ENCODE measurements around the gene DEPDC5.
A peak's percentile ranks its signal among the peaks of the same experiment; 100 is the strongest.
"Not testable (repeated sequence)": the region's sequence is repeated elsewhere in the genome, so short reads cannot be mapped to it uniquely, and the experiment has no call there.

DEPDC5 gene

DNA sequence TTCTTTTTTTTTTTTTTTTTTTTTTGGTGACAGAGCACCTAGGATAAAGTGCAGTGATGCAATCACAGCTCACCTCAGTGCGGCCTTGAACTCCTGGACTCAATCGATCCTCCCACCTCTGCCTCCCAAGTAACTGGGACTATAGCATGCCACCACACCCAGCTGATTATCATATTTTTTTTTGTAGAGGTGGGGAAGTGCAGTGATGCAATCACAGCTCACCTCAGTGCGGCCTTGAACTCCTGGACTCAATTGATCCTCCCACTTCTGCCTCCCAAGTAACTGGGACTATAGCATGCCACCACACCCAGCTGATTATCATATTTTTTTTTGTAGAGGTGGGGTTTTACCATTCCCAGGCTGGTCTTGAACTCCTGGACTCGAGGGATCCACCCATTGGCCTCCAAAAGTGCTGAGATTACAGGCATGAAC lies 61.6 kb downstream of the DEPDC5 start:
- ATAC-seq, DNase-seq: not testable (repeated sequence)

GRCh38 chr22:31816750-31817149 lies 62.9 kb downstream of the DEPDC5 start:
- ATAC-seq (no peak), DNase-seq (no peak)

DNA sequence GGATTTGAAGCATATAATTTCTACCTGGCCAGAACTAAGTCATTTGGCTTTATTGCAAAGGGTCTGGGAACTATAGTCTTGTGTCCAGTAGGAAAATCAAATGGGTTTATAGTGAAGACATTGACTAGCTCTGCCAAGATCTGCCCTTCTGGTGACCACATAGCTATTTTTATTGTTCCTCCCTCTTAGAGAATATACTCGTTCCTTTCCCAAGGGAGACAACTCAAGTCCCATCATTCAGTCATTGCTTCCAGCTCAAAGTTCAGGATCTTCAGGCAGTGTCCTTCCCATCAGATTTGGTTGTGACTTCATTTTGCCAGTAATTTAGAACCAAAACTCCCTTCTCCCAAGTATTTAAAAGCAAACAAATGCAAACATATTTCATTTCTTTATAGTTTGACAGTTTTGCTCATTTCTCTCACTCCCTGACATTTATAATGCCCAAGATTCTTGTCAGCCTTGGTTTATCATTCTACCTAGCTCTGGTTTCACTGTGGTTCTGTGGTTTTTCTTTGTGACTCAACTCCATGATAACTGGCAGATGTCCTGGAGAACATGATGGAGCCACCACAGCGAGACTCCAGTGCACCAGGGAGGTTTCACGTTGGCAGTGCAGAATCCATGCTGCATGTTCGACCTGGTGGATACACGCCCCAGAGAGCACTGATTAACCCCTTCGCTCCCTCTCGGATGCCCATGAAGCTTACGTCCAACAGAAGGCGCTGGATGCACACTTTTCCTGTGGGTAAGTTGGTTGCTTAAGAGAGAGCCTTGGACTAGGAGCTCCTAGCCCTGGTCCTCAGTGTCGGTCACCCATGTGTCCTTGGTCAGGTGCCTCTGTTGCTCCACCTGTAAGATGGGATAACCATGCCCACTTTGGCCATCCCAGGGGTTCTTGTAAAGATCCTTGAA lies 64.9 kb downstream of the DEPDC5 start:
- peak; percentile 49 for DNase-seq
- peak; percentile 91 for ATAC-seq

- ATAC-seq (no peak), DNase-seq (no peak)
These were observed 66.8 kb downstream of the DEPDC5 start for GRCh38 chr22:31820655-31821054.

DNA sequence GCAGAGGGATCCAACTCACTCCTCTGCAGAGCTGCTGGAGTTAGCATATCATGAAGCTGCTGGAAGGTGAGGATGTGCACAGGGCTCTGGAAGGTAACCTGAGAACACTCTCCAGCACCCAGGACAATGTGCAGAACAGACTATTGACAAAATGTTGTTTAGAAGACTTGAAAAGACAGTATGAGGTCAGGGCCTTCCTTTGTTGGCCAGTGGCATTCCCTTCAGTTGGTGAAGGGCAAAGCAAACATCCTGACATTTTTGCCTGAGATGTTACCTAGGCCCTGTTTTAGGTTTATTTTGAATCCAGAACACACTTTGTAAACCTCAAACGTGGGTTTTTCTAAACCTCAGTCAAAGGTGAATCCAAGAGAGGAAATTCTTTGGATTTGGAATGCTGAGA lies 67.8 kb downstream of the DEPDC5 start:
- DNase-seq (no peak), ATAC-seq (no peak)

DNA sequence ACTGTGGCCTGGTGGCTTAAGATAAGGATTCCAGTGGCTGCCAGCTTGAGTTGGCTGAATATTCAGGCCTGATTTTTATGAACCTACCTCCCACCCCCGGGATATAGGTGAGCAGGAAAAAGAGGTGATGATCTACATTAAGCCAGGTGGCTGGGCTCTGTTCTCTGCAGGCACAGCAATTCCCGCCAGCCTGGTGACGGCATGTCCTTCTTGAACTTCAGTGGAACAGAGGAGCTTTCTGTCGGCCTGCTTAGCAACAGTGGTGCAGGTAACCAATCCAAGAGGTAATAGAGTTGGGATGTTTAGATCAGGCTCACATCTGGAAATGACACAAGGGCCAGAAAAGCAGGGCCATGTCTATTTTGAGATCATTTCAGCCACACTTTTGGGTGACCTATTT lies 68.7 kb downstream of the DEPDC5 start:
- DNase-seq = no peak
- no peak for ATAC-seq

DNA sequence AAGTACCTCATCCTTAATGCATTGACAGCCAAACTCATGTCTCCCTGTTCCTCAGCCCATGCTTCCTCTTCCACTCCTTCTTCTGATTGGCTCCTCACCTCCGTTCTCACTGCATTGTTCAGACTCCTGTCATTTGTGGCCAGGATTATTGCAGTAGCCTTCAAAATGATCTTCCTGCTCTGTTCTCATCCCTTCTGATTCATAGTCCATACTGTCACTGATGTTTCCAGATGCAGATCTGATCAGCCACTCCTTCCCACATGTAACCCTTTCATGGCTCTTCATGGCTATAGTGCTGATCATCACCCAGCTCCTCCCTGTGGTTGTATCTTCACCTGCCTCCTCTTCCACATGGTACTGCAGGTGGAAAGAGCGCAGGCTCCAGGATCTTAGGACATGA lies 71.7 kb downstream of the DEPDC5 start:
- DNase-seq (no peak), ATAC-seq (no peak)

DNA sequence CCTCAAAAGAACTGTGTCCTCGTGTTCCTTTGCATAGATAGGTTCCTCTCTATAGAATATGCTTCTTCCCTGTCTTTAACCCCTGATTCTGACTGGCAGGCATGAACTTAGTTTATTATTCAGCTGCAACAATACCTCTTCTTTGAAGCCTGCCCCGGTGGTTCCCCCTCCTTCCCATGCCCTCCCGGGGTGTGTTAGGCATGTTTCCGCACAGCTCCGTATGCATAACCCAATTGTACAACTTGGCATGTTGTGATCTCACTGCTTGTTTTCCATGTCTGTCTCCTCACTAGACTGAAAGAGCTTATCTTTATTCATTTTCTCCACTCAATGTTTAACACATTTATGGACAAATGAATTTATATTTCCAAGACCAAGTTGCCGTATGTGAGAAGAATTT lies 72.6 kb downstream of the DEPDC5 start:
- ATAC-seq (no peak), DNase-seq (no peak)

DNA sequence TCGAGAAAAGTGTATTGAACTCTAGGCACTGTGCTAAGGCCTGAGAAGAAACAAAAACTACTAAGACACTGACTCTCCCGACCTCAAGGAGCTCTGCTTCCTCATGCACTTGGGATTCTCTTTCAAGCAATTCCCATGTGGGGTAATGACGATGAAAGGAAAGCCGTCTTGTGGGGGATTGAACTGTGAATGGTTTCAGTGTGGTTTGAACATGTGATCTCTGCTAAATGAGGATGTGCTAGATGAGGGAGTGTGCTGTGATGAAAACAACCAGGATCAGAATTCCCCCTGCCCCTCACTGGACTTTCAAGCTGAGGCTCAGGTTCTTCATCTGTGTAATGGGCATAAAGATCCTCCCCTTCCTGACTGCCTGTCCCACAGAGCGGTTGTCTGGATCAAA lies 74.9 kb downstream of the DEPDC5 start:
- DNase-seq (no peak), ATAC-seq (no peak)

DNA sequence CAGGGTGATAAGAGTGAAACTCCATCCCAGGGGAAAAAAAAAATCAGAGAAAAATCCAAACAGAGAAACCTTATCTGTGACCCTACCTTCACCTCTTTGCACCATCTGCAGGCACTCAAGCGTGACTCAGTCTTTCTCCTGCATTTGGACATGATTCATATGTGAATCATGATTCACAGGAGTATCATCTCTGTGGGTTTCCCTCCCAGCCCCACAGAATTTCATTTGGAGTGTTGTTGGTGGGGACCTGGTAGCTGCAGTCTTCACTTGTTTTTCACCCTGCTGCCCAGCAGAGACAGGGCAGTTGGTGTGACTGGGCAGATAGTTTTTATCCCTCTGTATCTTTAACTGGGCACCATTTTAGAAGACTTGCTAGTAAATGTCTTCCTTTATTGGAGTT lies 75.7 kb downstream of the DEPDC5 start:
- ATAC-seq = peak; percentile 99
- DNase-seq = peak; percentile 61

DNA sequence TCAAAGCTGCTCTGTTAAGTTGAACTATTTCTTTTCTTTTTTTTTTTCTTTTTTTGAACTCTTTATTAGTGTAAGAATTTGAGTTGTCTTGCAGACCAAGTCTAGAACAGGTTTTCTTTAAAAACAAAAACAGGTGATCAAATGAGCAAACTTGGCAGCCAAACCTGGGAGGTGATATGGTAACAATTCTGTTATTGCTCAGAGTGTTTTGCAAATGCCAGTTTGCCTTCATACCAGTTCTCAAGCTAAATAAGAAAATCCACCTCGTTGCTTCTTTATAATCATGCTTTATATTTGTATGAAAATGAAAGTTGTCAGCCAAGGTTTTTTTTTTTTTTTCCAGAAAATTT lies 76.9 kb downstream of the DEPDC5 start:
- ATAC-seq (no peak), DNase-seq (no peak)

- DNase-seq (no peak), ATAC-seq (no peak)
These were observed 80.1 kb downstream of the DEPDC5 start for GRCh38 chr22:31833930-31834329.

DNA sequence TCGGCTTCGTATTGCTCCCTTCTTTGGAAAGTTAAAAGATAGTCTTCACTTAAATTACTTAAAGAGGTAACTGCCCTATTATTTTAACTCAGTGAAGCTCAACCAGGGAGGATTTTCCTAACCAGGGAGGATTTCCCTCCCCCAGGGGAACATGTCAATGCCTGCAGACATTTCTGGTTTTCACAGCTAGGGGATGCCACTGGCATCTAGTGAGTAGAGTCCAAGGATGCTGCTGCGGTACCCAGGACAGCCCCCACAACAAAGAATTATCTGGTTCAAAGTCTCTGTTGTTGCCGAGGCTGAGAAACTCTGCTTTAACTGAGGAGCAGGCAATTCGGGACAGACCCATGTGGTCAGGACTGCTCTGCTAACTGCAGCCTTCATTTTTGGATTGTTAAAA lies 82.2 kb downstream of the DEPDC5 start:
- DNase-seq (no peak), ATAC-seq (no peak)

GRCh38 chr22:31838917-31839316 lies 85.1 kb downstream of the DEPDC5 start:
- DNase-seq = no peak
- ATAC-seq = no peak

- DNase-seq = no peak
- no peak for ATAC-seq
These were observed 86.2 kb downstream of the DEPDC5 start for GRCh38 chr22:31839986-31840385.

DNA sequence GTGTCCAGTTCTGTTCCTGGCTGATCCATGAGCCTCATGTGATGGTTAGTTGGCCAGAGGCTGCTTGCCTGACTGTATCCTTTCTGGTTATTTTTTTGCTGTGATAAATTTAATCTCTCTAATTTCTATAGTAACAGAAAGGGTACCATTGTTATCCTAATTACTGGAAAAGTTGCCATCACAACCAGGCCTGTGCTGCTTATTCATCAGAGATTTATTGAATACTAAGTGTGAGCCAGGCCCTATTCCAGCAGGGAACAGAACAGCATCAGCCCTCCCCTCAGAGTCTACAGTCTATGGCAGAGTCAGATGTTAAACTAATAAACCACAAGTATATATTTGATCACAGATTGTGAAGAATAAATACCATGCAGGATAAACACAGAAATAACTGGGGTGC lies 86.8 kb downstream of the DEPDC5 start:
- no peak for ATAC-seq
- no peak for DNase-seq

DNA sequence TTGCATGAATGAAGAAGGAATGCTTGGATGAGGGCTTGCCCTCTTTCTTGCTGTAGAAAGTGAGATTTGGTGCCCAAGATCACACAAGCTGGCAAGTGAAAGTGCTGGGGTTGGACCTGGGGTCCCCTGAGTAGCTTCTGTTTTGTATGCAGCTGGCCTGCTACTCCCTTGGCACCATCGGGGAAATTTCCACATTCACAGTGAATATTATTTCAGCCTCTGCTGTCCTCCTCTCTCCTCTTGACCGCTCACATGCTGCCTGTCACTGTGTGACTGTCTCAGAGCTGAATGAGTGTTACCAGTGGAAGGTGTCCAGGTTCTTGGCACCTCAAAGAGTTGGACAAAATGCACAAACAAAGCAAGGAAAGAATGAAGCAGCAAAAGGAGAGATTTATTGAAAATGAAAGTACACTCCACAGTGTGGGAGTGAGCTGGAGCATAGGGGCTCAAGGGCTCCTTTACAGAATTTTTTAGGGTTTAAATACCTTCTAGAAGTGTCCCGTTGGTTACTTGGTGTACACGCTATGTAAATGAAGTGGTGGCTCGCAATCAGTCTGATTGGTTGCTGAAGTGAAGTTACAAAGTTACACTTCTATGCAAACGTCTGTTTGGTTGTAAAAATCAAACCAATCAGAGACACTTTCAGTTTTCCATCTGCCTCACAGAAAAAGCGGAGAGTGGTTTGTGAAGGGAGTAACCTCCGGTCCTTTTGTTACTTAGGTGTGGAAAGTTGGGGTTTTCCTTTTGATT lies 87.4 kb downstream of the DEPDC5 start:
- no peak for ATAC-seq
- no peak for DNase-seq

DNA sequence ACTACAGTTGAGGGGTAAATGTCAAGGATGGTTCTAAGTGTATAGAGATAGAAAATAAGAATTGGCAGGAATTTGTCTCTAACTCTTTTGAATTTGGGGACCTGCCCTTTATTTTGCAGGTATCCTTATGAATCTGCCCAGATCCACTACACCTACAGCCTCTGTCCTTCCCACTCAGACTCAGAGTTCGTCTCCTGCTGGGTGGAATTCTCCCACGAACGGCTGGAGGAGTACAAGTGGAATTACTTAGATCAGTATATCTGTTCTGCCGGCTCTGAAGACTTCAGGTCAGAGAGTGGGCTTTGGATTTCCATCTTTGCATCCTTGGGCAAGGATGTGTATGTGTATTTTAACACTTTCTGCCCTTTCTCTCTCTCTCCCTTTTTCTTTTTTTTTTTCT lies 89.7 kb downstream of the DEPDC5 start:
- ATAC-seq = no peak
- no peak for DNase-seq

- no peak for DNase-seq
- no peak for ATAC-seq
These were observed 91.1 kb downstream of the DEPDC5 start for GRCh38 chr22:31844941-31845340.

DNA sequence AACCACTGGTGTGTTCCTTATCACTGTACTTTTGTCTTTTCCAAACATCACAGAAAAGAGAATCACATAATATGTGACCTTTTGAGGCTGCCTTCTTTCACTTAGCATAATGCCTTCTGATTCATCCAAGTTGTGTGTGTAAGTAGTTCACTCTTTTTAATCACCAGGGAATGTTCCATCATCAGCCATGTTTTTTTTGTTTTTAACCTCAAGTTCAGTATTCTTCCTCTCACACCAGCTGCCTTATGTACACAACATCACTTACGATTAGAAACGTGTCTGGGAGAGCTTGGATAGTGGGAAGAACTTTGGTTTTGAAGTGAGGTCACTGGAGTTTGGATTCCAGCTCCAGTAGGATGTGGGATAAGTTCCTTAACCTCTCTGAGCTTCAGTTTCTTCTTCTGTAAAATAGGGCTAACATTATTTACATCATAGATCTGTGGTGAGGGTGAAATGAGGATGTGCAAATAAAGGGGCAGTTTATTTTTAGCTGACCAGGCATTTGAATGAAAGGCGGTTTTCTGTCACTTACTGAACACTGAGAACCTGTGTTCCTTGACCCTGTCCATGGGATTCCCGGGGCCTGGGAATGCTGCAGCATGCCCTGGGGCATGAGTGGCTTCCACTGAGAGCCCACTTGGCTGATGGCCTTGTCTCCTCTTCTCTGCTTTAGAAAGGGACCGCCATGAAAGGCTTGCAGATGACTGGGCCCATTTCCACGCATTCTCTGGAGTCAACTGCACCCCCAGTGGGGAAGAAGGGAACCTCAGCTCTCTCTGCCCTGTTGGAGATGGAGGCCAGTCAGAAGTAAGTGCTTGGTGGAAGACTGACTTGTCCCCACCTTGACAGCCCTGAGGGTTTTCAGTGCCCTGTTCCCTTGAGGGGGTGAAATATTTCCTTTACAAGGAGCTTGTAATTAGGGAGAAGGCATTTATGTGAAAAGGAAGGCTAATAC lies 92.6 kb downstream of the DEPDC5 start:
- DNase-seq (peak; percentile 11), ATAC-seq (peak; percentile 65)

- DNase-seq (no peak), ATAC-seq (no peak)
These were observed 94.6 kb downstream of the DEPDC5 start for GRCh38 chr22:31848411-31848810.

DNA sequence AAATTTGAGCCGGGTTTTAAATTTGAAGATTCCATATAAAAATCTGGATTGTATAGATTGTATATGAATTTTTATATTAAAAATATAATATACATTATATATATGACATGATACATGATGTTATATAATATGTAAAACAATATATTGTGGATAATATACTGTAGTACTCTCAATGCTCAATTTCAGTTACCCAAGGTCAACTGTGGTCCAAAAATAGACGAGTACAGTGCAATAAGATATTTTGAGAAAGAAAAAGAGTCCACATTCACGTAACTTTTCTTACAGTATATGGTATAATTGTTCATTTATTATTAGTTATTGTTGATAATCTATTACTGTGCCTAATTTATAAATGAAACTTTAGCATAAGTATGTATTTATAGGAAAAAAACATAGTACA lies 96.3 kb downstream of the DEPDC5 start:
- DNase-seq = no peak
- no peak for ATAC-seq
